SK-N-SH (cell line): ENCODE data around the gene USP1.

Experiments used
- GABPA ChIP-seq: IDR thresholded peaks from 2 replicates; pipeline ENCODE4 v1.4.0; 2012; ENCODE audit warnings: low read depth, mild to moderate bottlenecking
- POLR2AphosphoS5 ChIP-seq: IDR thresholded peaks from 2 replicates; pipeline ENCODE4 v1.6.1; 2012; ENCODE audit warnings: low read depth, low read length
- RXRA ChIP-seq: IDR thresholded peaks from 2 replicates; pipeline ENCODE4 v1.4.0; 2012; ENCODE audit warnings: low read depth, mild to moderate bottlenecking, borderline replicate concordance
- SIN3A ChIP-seq: IDR thresholded peaks from 2 replicates; pipeline ENCODE4 v1.6.1; 2012; ENCODE audit warnings: low read depth, mild to moderate bottlenecking, low read length, moderate library complexity, borderline replicate concordance
- SMC3 ChIP-seq: IDR thresholded peaks from 2 replicates; pipeline ENCODE4 v1.6.1; 2012; ENCODE audit warnings: low read depth, low read length, improper control_type of control experiment
- TF ChIP-seq, protein P1 (sequence below): fragments of 200-600 bp; sonication (generic); IDR thresholded peaks from 2 replicates; pipeline ENCODE4 v1.6.1; 2017; ENCODE audit warnings: antibody characterized with exemption, mild to moderate bottlenecking, moderate library complexity

- TF ChIP-seq, protein P1, sequence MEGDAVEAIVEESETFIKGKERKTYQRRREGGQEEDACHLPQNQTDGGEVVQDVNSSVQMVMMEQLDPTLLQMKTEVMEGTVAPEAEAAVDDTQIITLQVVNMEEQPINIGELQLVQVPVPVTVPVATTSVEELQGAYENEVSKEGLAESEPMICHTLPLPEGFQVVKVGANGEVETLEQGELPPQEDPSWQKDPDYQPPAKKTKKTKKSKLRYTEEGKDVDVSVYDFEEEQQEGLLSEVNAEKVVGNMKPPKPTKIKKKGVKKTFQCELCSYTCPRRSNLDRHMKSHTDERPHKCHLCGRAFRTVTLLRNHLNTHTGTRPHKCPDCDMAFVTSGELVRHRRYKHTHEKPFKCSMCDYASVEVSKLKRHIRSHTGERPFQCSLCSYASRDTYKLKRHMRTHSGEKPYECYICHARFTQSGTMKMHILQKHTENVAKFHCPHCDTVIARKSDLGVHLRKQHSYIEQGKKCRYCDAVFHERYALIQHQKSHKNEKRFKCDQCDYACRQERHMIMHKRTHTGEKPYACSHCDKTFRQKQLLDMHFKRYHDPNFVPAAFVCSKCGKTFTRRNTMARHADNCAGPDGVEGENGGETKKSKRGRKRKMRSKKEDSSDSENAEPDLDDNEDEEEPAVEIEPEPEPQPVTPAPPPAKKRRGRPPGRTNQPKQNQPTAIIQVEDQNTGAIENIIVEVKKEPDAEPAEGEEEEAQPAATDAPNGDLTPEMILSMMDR: no peak
- TF ChIP-seq SIN3A: no peak
- TF ChIP-seq POLR2AphosphoS5: no peak
- no peak for TF ChIP-seq RXRA
- TF ChIP-seq GABPA: no peak
- no peak for TF ChIP-seq SMC3
These were observed 44.8 kb downstream of the USP1 start for GRCh38 chr1:62481681-62482080.
